GM12875 (cell line): Measurements from ENCODE around the gene PER3.
A peak's percentile ranks its signal among the peaks of the same experiment; 100 is the strongest.

Source experiments
- H3K4me3 ChIP-seq: one replicate; pipeline ENCODE4 v1.5.1; 2011; ENCODE audit warnings: low read depth, low read length, control low read depth
- CTCF ChIP-seq: IDR thresholded peaks from 2 replicates; pipeline ENCODE4 v1.5.1; 2011; ENCODE audit warnings: low read depth, mild to moderate bottlenecking, control low read depth, inconsistent platforms, low read length, moderate library complexity, borderline replicate concordance; ENCODE audit not compliant: insufficient read depth

Gene PER3

GRCh38 chr1:7809742-7810141, 25.7 kb downstream of the PER3 start:
- no peak for TF ChIP-seq CTCF

DNA sequence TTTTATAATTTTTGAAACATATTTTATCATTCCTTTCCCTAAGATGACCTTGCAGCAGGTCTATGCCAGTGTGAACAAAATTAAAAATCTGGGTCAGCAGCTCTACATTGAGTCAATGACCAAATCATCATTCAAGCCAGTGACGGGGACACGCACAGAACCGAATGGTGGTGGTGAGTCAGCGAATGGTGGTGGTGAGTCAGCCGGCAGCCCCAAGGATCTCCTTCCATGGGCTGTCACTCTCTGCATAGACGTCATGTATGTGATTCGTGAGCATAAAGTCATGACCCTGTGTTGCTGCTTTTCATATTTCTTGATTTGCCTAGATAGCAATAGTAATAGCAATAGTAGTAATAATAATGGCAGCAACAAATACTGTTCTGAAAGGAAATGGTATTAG, 26.3 kb downstream of the PER3 start:
- H3K4me3 ChIP-seq: no peak overlapping the region
- no peak for TF ChIP-seq CTCF

More at GRCh38 chr1:7809742-7810141, 25.7 kb downstream of the PER3 start:
- no peak overlapping the region for H3K4me3 ChIP-seq

DNA sequence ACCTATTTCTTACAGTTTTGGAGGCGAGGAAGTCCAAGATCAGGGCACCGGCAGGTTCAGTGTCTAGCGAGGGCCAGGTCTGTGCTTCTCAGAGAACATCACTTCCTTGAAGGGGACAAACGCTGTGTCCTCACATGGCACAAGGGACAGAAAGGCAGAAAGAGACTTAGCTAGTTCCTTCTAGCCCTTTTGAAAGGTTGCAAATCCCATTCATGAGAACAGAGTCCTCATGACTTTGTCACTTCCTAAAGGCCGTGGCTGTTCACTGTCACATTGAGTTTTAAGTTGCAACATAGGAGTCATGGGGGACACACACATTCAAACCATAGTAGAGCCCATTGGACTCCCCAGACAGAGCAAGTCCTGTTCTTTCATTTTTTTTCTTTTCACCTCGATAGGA, 27.4 kb downstream of the PER3 start:
- H3K4me3 ChIP-seq: no peak overlapping the region

DNA sequence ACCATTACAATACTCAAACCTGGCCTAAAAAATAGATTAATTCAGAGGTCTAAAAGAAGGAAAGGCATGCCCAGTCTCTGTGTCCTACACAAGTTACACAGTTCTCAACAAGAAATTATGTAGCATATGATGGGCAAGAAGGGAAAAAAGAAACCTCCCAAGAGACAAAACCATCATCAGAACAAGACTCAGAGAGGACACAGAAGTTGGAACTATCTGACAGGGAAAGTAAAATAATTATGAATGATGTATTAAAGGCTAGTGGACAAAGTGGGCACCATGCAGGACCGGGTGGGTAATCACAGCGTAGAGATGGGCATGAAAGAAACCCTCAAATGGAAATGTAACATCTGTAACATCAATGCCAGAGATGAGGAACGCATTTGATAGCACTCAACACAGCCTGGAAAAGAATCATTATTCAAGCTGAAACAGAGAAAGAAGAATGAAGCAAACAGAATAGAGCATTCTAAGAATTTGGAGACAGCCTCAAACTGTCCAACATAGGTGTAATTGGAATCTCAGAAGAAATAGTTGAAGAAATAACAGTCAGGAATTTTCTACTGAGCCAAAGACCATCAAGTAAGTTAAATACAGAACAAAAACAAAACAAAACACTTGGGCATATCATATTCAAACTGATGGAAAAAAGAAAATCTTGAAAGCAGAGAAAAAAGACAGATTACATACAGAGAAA, 29.7 kb downstream of the PER3 start:
- TF ChIP-seq CTCF: no peak
- no peak overlapping the region for H3K4me3 ChIP-seq

More for the DNA sequence above, 27.4 kb downstream of the PER3 start:
- TF ChIP-seq CTCF: no peak

DNA sequence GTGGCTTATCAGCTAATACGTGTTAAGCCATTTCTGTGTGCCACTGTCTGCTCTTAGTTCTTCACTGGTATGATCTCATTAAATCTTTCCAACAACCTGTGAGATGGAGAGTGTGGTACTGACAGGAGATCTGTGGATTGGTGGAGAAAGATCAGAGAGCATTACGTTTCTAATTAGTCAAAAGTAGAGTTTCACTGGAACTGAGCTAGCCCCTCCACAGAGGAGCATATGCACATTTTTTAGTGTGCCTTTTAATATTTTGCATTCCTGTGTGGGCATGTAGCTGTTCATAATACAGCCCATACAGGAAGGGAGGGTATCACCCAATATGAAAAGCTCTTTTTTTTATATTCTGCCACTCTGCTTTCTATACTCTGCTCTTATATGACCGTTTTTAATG, 37.2 kb downstream of the PER3 start:
- no peak for TF ChIP-seq CTCF

DNA sequence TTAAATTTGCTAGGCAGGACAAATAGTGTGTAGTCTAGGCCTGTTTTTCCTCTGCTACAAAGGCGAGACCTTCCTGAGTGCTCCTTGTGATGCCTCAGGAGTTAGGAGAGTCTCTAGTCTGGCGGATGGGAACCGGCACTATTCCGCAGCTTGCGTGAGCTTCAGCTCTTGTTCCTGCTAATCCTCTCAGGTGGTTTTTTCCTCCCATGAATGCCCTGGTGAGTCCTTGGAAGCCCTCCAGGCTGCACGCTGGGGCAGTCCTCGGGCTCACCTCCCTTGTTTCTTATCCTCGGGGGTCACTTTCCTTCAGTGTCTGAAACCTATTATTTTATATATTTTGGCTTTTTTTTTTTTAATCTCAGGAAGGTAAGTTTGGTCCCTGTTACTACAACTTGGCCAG, 40.6 kb downstream of the PER3 start:
- H3K4me3 ChIP-seq: no peak overlapping the region
- TF ChIP-seq CTCF: no peak

More for the DNA sequence above, 37.2 kb downstream of the PER3 start:
- no peak overlapping the region for H3K4me3 ChIP-seq

DNA sequence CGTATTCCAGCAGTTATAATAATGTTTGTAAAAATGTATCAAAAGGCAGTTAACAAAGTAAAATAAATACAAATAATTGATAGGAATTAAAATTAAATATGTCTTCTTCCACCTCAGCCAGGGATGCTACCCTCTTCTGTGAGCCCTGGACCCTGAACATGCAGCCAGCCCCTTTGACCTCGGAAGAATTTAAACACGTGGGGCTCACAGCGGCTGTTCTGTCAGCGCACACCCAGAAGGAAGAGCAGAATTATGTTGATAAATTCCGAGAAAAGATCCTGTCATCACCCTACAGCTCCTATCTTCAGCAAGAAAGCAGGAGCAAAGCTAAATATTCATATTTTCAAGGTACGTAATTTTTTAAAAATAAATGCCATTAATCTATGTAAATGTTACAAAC, 42.3 kb downstream of the PER3 start:
- H3K4me3 ChIP-seq: peak overlapping the region; percentile 68
- no peak for TF ChIP-seq CTCF
